Coronary artery (tissue), 2 donors: Measurements from ENCODE around the gene BMAL1.

Experiments used
- DNase-seq: peaks from one replicate; pipeline ENCODE4 v3.0.0-alpha.2; 2017; ENCODE audit warnings: low spot score
- H3K27ac ChIP-seq, 2 donors: fragments of 200-600 bp; sonication (generic); one replicate each; pipeline ENCODE4 v1.5.1; 2016 to 2019
- H3K4me3 ChIP-seq: fragments of 200-600 bp; sonication (generic); 2 replicates; pipeline ENCODE4 v1.5.1; 2016; ENCODE audit warnings: mild to moderate bottlenecking, moderate library complexity
- TF ChIP-seq, protein P1 (sequence below): fragments of 200-600 bp; sonication (generic); IDR thresholded peaks from one replicate; pipeline ENCODE4 v1.5.1; 2019; ENCODE audit warnings: antibody characterized with exemption

The BMAL1 gene

DNA sequence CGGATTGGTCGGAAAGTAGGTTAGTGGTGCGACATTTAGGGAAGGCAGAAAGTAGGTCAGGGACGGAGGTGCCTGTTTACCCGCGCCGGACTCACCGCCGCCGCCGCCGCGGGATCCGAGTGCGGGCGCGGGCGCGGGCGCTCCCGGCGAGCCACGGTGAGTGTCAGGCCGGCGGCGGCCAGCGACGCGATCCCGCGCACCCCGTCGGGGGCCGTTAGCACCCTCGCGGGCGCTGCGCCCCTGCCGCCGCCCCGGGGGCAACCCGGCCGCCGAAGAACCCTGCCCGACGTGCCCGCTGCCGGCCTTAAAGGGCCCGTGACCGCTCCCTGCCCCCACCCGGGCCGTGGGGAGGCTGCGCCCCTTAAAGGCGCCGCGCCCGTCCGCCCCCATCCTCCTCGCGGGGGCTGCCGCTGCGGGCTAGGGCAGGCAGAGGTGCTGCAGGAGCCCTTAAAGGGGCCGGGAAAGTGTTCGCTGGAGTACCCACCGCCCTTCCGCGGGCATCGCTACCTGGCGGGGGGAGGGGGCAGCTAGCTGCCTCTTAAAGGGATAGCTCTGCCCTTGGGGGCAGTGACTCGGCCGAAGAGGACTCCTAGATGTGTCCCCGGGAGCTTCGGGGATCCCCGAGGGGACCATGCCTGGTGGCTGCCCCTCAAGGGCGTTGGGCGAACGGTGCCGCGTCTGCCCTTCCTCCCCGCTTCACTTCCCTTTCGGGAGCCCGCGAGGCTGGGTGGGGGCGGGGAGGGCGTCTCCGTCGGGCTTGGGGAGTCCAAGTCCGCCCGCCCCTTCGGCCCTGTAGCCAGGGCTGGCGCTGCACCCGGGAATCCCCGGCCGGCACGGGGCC, at the start of gene BMAL1:
Gene BMAL1, plus strand, starts transcription at position 23 of the 841 bp plus-strand sequence. CDS start 76,519 bp downstream, outside the sequence.
- peak; percentile 79 for DNase-seq
- peak within 1 kb of the TSS; percentile 100 for H3K4me3 ChIP-seq
- TF ChIP-seq, protein P1, sequence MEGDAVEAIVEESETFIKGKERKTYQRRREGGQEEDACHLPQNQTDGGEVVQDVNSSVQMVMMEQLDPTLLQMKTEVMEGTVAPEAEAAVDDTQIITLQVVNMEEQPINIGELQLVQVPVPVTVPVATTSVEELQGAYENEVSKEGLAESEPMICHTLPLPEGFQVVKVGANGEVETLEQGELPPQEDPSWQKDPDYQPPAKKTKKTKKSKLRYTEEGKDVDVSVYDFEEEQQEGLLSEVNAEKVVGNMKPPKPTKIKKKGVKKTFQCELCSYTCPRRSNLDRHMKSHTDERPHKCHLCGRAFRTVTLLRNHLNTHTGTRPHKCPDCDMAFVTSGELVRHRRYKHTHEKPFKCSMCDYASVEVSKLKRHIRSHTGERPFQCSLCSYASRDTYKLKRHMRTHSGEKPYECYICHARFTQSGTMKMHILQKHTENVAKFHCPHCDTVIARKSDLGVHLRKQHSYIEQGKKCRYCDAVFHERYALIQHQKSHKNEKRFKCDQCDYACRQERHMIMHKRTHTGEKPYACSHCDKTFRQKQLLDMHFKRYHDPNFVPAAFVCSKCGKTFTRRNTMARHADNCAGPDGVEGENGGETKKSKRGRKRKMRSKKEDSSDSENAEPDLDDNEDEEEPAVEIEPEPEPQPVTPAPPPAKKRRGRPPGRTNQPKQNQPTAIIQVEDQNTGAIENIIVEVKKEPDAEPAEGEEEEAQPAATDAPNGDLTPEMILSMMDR, result no peak
- H3K27ac ChIP-seq, result peak within 1 kb of the TSS; percentile 91 to 99

DNA sequence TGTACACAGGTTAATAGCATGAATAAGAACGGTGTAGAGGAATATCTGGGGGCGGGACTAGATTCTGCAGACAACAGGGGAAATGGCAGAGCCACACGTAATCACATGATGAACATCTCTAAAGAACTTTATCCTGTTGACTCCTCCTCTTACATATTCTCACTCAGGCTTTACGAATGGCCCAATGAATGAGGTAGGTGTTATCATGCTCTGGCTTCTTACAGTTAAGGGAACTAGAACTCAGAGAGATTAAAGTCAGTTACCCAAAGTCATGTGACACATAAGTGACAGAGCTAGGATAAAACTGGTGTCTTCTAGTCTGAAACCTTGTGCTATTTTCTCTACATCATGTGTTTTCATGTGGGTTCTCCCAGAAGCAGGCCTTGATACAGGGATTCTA, 49.0 kb upstream of the BMAL1 start:
- no peak for DNase-seq
- Histone ChIP-seq H3K27ac (no peak overlapping the region), H3K4me3 (no peak overlapping the region)
- TF ChIP-seq, protein P1, result no peak

DNA sequence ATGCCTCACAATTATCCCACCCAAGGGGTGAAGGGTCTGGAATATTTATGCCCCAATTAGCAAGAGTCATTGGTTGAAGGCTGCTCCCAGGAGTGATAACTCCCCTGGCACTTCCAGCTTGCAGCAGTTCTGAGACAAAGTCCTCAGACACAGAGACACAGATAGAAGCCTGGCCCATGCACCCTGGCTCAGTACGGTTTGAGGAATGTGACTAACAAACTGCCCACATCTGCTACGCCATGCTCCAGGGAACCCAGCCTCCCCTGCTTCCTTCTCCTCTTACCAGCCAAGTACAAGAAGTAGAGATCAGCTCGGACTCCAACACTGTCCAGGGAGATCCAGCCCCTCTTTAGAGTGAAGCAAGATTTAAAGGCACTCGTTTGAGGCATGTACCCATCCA, 48.5 kb upstream of the BMAL1 start:
- TF ChIP-seq, protein P1, result no peak
- no peak for DNase-seq
- Histone ChIP-seq H3K27ac (no peak overlapping the region), H3K4me3 (no peak overlapping the region)

DNA sequence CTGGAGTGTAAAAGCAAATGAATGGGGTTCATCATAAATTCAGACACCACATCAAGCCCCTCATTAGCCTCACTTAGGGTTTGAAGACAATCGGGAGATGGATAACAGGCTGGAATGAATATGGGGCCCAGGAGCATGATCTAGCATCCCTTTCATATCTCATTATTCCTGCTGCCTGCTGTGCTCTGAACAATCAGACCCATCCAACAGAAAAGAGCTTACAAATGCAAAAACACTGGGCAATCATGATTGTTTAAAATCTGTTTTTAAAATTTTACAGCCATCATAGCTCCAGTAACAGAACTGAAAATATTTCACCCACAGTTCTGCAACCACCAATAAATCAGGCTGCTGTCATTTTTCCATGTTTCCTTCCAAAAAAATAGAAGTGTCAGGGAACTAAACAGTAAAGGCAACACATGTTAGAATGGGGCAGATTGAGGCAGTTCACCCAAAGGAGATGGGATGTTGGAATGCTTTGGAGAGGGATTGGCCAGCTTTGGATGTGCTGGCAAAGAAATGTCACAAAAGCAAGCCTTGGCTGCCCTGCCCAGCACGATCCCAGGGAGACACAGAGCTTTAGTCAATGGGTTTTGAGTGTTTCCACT, 47.8 kb upstream of the BMAL1 start:
- Histone ChIP-seq H3K27ac (peak overlapping the region in 1 of 2 donors; percentile 18), H3K4me3 (no peak overlapping the region)
- DNase-seq, result no peak
- TF ChIP-seq, protein P1, result no peak

DNA sequence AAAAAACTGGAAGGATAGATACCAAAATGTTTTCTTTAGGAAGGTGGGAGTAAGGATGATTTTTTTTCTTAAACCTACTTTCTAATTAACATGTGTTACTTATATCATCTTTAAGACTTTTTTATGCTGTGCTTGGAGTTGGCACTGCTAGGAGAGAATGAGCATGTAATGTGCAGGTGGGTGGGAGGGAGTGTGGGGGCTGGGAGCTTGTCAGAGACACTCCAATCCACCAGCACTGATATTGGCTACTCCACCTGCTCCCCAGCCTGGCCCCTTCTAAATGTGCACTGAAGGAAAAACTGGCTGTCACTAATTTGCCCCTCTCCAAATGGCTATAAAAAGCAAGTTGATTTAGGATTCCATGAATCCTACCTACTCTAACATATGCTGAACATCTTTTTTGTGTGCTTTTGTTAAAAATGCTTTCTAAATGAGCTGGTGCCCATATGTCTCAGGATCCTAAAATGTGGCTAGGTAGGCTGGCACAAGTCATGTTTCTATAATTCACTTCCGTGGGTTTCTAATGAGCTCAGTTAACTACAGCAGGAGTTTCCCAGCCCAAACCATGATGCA, 44.3 kb upstream of the BMAL1 start:
- TF ChIP-seq, protein P1, result no peak
- no peak for DNase-seq
- H3K27ac ChIP-seq, result no peak overlapping the region
- no peak overlapping the region for H3K4me3 ChIP-seq

DNA sequence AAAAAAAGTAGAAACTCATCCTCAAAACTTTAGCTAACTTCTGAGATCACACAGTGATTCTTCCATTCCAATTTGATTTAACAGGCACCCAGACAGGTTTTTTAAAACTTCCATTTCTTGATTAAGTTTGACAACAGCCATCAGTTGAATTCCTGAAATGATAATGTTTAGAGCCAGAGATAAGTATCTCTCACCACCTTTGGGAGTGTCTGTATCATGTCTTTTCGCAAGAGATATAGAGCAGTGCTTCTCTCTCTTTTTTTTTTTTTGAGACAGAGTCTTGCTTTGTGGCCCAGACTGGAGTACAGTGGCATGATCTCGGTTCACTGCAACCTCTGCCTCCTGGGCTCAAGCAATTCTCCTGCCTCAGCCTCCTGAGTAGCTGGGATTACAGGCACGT, 41.7 kb upstream of the BMAL1 start:
- TF ChIP-seq, protein P1, result no peak
- Histone ChIP-seq H3K4me3 (no peak overlapping the region), H3K27ac (no peak overlapping the region)
- DNase-seq, result no peak
